ENCODE measurements around the gene KLF4.

GRCh38 chr9:107437716-107438115, 51.9 kb downstream of the KLF4 start:
- no peak for TF ChIP-seq CTCF (conservative IDR thresholded peaks at IDR 0.05 in 1 of 2, IDR thresholded peaks at IDR 0.05 in 1 of 2; ENCODE audit: extremely low read depth in 1 of 2, insufficient read depth in 1 of 2, low read depth in 1 of 2, low read length in 2 of 2)
- TF ChIP-seq EZH2 (IDR thresholded peaks at IDR 0.05; ENCODE audit: borderline replicate concordance, low read length) = no peak
